GM19351 (cell line): ENCODE data around the gene INSM2.

ENCODE experiments used
- ATAC-seq: cut with Tn5 transposase; IDR thresholded peaks from one replicate; pipeline ENCODE4 v1.9.1; 2021; ENCODE audit warnings: mild to moderate bottlenecking, moderate library complexity; ENCODE audit not compliant: unreplicated experiment

INSM2 gene

GRCh38 chr14:35533357-35534207 lies at the start of gene INSM2:
TSS of gene INSM2 (plus strand) at chr14:35534164. CDS start at chr14:35534253, 89 bp downstream.
- peak; percentile 77 for ATAC-seq

DNA sequence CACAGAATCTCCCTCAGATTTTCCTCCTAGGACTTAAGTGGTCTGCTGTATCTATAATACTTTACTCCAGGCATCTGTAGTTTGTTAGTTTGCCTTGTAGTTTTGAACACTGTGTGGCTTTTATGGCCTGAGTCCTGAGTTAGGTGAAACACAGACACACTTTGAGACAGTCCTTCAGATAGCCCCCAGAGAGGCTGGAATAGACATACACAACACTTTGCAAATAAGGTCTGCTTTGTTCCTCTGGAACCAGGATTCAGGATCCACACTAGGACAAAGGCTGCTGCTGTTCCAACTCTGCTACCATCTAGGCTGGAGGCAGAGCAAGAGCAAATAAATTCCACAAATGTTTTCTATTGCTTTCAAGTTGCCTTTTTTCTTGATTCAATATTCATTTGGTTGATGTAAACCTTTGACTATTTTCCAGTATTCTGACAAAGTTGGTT lies 41.4 kb upstream of the INSM2 start:
- ATAC-seq, result no peak

DNA sequence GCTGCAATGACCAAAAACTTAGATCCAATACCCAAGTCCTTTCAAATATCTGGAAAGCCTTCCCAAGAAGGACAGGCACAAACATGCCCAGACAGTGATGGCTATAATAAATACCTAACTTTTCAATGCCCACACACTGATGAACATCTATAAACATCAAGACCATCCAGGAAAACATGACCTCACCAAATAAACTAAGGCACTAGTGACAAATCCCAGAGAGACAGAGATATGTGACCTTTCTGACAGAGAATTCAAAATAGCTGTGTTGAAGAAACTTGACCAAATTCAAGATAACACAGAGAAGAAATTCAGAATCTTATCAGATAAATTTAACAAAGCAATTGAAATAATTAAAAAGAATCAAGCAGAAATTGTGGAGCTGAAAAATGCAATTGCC lies 38.7 kb upstream of the INSM2 start:
- ATAC-seq, result no peak

GRCh38 chr14:35499180-35499579 lies 34.8 kb upstream of the INSM2 start:
- ATAC-seq, result no peak

DNA sequence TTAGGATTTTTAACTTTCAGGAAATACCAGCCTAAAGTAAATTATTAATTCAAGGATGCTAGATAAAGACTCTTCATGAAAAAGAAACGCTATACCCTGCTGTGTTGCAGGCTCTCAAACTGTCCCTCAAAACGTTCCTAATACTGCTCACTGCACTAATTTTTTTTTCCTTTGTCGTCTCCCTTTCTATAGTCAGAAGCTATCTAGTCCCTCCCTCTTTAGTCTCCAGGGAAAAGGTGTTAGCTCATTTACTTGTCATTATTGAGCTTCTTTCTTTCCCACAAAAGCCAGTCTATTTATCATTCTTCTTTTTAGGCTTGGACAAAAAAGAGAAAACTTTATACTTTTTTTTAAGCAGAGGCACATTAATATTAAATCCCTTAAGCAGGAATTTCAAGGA lies 30.3 kb upstream of the INSM2 start:
- ATAC-seq, result no peak

DNA sequence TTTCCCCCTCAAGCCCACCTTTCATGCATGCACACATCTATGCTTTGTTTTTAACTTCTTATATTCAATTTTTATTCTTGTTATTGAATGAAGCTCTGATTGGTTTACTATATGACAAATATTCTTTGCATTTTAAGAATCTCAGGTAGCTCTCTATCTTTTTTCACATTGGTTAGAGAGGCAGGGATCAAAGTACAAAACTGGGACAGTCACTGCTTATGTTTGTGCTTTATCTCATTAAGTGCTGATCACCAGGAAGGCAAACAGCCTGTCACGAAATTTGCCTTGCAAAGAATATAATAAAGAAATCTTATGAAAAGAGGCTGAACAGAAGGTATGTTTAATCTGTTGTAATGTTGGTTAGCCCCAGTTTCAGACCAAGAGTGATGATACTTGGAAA lies 29.7 kb upstream of the INSM2 start:
- no peak for ATAC-seq

DNA sequence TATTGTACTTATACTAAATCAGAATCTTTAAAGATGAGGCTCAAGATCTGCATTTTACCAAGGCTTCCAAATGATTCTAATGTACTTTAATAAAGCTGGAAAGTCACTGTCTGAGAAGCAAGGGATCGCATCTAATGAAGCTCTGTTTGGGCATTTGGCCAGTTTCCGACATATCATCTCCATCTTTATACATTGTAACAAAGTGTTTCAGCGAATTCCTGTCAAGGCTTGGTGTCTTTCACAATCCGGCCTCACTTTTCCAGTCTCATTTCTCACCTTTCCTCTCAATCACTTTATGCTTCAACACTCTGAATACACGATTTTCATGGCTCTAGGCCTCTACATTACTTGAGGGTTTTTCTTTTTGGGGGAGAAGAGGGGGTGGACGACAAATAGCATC lies 27.5 kb upstream of the INSM2 start:
- no peak for ATAC-seq

GRCh38 chr14:35506927-35507326 lies 27.0 kb upstream of the INSM2 start:
- ATAC-seq, result no peak

DNA sequence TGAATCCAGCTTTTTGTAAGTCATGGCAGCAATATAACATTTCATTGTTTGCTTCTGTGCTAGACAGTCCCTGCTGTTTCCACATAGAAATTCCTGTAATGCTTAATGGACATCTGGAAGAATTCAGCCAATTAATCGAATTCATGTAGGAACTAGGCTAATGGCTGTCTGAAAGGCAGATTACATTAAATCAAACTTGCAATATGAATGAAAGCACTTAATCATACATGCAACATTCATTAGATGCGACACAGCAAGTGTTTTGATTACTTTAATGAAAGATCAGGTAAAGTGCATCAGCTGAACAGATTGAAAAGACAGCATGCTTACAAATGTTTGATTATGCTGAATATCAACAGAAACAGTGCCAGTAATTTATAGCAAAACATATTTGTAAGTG lies 24.1 kb upstream of the INSM2 start:
- ATAC-seq, result no peak

GRCh38 chr14:35512765-35513164 lies 21.2 kb upstream of the INSM2 start:
- ATAC-seq, result no peak

- no peak for ATAC-seq
Observed at GRCh38 chr14:35515916-35516315, 18.0 kb upstream of the INSM2 start.

- no peak for ATAC-seq
Observed at GRCh38 chr14:35519986-35520385, 14.0 kb upstream of the INSM2 start.

DNA sequence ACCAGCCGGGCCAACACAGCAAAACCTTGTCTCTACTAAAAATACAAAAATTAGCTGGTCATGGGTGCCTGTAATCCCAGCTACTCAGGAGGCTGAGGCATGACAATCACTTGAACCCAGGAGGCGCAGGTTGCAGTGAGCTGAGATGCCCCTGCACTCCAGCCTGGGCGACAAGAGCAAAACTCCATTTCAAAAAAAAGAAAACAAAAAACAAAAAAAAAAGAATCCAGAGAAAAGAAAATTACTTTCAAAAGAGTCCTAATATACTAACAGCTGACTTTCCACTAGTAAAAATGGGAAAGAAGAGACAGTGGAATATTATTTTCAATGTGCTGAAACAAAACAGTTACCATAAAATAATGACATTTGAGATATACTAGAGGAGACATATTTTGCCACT lies 8.3 kb upstream of the INSM2 start:
- ATAC-seq, result no peak

DNA sequence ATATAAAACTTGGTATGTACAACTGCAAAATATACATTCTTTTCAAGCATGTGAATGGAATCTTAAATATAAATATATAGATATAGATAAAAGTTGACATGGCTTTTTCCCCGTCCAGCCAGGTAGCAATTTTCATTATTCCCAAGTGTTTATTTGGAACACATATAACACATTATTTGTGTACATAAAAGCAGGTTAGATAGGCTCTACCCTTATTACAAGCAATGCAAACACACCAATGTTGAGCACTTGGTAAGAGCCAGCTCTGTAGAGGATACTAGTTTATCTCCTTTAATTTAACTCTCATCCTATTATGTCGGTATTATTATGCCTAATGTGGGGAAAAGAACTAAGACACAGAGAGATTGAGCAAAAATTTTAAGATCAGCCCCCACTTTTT lies 7.0 kb upstream of the INSM2 start:
- ATAC-seq, result no peak

DNA sequence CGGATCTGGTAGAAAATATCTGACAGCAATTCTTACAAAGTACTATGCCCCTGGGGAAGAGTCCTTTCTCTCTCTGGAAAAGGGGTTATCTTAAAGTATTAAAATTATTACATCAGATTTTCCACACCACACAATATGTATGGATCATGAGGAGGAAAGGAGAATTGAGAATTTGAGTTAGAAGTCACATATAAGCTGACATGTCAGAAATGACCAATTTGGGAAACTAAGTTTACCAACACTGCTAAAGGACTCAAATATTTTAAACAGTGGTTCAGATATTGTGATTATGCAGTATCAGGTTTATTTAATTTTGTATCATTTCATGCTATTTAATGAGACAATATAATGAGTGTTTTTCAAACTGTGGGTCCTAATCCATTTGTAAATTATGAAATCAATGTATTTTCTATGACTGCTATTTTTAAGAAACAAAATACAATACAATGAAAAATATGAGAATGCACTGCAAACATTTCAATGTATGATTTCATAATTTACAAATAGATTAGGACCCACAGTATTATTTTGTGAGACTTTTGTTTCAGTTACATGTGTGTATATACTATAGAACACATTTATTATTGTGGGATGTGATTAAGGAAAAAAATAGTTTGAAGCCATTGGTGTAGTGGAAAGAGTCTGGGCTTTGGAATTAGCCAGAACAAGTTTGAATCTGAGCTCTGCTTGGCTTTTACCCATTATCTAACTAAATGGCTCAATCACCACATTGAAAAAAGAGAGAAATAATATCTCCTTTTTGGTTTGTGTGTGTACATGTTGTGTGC lies 1.8 kb upstream of the INSM2 start:
- no peak for ATAC-seq

- ATAC-seq, result peak; percentile 9
Observed at GRCh38 chr14:35532783-35533356, 1.1 kb upstream of the INSM2 start.

- ATAC-seq, result peak; percentile 2
Observed at GRCh38 chr14:35534208-35534872, 376 bp downstream of the INSM2 start.

- ATAC-seq, result peak; percentile 61
Observed at GRCh38 chr14:35534873-35535482, 1.0 kb downstream of the INSM2 start.

DNA sequence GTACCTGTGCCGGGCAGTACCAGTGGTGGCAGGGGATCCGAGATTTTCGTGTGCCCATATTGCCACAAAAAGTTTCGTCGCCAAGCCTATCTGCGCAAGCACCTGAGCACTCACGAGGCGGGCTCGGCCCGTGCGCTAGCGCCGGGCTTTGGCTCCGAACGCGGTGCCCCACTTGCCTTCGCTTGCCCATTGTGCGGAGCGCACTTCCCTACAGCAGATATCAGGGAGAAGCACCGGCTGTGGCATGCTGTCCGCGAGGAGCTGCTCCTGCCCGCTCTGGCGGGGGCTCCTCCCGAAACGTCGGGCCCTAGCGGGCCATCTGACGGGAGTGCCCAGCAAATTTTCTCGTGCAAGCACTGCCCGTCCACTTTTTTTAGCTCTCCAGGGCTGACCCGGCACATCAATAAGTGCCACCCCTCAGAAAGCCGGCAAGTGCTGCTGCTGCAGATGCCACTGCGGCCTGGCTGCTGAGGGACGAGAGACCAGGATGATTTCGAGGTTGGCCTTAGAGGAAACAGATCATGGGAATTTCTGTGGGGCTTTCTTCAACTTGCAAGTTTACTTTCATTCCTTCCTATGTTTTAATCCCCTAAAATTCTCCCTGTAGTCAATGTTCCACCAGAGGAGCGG lies 1.6 kb downstream of the INSM2 start:
- no peak for ATAC-seq

- ATAC-seq, result peak; percentile 54
Observed at GRCh38 chr14:35539969-35540368, 6.0 kb downstream of the INSM2 start.
